ENCODE measurements around the gene POC1A.

GRCh38 chr3:52193065-52193464, 38.8 kb upstream of the POC1A start:
- TF ChIP-seq FOS (IDR thresholded peaks at IDR 0.05; ENCODE audit: low read depth, low read length) (peak; percentile 56; the same call in 1 of the 2 replicates), CTCF (conservative IDR thresholded peaks at IDR 0.05; ENCODE audit: low read depth, low read length) (no peak), MXI1 (IDR thresholded peaks at IDR 0.05; ENCODE audit: borderline replicate concordance, low read depth, low read length) (no peak), CEBPB (IDR thresholded peaks at IDR 0.05; ENCODE audit: low read depth, low read length) (no peak), NFE2L2 (IDR thresholded peaks at IDR 0.05; ENCODE audit: low read depth, low read length) (no peak), POLR2A (IDR thresholded peaks at IDR 0.05; ENCODE audit: low read depth, low read length) (no peak), MAZ (IDR thresholded peaks at IDR 0.05; ENCODE audit: borderline replicate concordance, low read depth, low read length) (no peak)

Data from IMR-90 (cell line).